Natural killer cell (primary cell): ENCODE data around the gene GYS1. TPM values are rescaled to one million over a fixed set of nuclear protein-coding genes. Genes with fewer than 3 reads are reported as not detected.

Source experiments
- ATAC-seq, 3 donors: fragments of 150-1000 bp in 2 of 3; fragments of 200-7000 bp in 1 of 3; cut with Tn5 transposase; 1 replicate in 1 of 3; 2 replicates in 2 of 3; pipeline ENCODE4 v1.10.0; 2021; ENCODE audit warnings: mild to moderate bottlenecking in 2 of 3, moderate library complexity in 2 of 3
- DNase-seq, 2 donors: peaks; one replicate each; pipeline versions ENCODE4 v3.0.0 to v3.0.0-alpha.2; 2013 to 2021; ENCODE audit warnings: mixed read lengths in 1 of 2
- H3K27ac ChIP-seq: one replicate; pipeline ENCODE4 v1.5.1; 2013; ENCODE audit warnings: mild to moderate bottlenecking, low read length
- H3K27me3 ChIP-seq: one replicate; pipeline ENCODE4 v1.6.1; 2013; ENCODE audit warnings: low read length; ENCODE audit not compliant: control insufficient read depth, insufficient read depth
- H3K36me3 ChIP-seq: one replicate; pipeline ENCODE4 v1.6.1; 2013; ENCODE audit warnings: low read length; ENCODE audit not compliant: control insufficient read depth, insufficient read depth
- H3K4me1 ChIP-seq: one replicate; pipeline ENCODE4 v1.6.1; 2013; ENCODE audit warnings: low read length; ENCODE audit not compliant: control insufficient read depth, insufficient read depth
- H3K4me3 ChIP-seq: one replicate; pipeline ENCODE4 v1.5.1; 2013; ENCODE audit warnings: low read length
- H3K9me3 ChIP-seq: one replicate; pipeline ENCODE4 v1.6.1; 2013; ENCODE audit warnings: low read length; ENCODE audit not compliant: control insufficient read depth, insufficient read depth
- H3K27ac Mint-ChIP-seq, 2 donors: one replicate each; pipeline ENCODE4 v1.8.0; 2022; ENCODE audit warnings: mild to moderate bottlenecking in 2 of 2, mixed read lengths in 2 of 2, moderate library complexity in 1 of 2
- H3K27me3 Mint-ChIP-seq, 2 donors: one replicate each; pipeline ENCODE4 v1.8.0; 2022; ENCODE audit warnings: low read depth in 2 of 2, mixed read lengths in 2 of 2
- H3K36me3 Mint-ChIP-seq: one replicate; pipeline ENCODE4 v1.8.0; 2022; ENCODE audit warnings: mixed read lengths
- H3K4me1 Mint-ChIP-seq, 2 donors: one replicate each; pipeline ENCODE4 v1.8.0; 2022; ENCODE audit warnings: mixed read lengths in 2 of 2
- H3K4me3 Mint-ChIP-seq: one replicate; pipeline ENCODE4 v1.8.0; 2022; ENCODE audit warnings: mild to moderate bottlenecking, moderate library complexity, mixed read lengths
- H3K9me3 Mint-ChIP-seq, 2 donors: one replicate each; pipeline ENCODE4 v1.8.0; 2022; ENCODE audit warnings: mixed read lengths in 2 of 2
- WGBS: methylation state at CpG from one replicate; pipeline ENCODE4 v1.1.7; 2013; ENCODE audit warnings: missing lambda C conversion rate; ENCODE audit not compliant: insufficient coverage; 5-methylcytosine and 5-hydroxymethylcytosine counted together
- intact Hi-C: fragments of 100-400 bp; cut with micrococcal nuclease; formaldehyde crosslinking; loops from one replicate; pipeline ENCODE4 v1.14.2; 2022
- total RNA-seq, 4 donors: library from RNA; stranded (reverse); fragments of 120-200 nt in 1 of 4; gene quantifications; one replicate each; pipeline versions ENCODE4 v1.2.3 to v1.2.4, GENCODE V29; 2013 to 2022
- TF ChIP-seq, protein P1 (sequence below): fragments of 200-600 bp; IDR thresholded peaks from one replicate; pipeline ENCODE4 v1.8.0; 2022; ENCODE audit warnings: antibody characterized with exemption

The GYS1 gene
- total RNA-seq, 3 donors from 2014 or later (not counting 1 experiment from before 2014, with no cell fraction given) = 31.6 to 34.5 (median 34.4) TPM

GRCh38 chr19:48977061-48977460 lies 16.0 kb downstream of the GYS1 start:
- Mint-ChIP-seq H3K4me1 (no peaks in the 10 kb centered on the region), H3K27me3 (no peaks in the 10 kb centered on the region), H3K9me3 (no peaks in the 10 kb centered on the region), H3K27ac (no peak overlapping the region), H3K36me3 (no peaks in the 10 kb centered on the region), H3K4me3 (no peak overlapping the region)
- no peak for ATAC-seq
- Histone ChIP-seq H3K36me3 (peaks cover 16% of the 10 kb centered on the region), H3K9me3 (no peaks in the 10 kb centered on the region), H3K4me1 (no peaks in the 10 kb centered on the region), H3K4me3 (no peak overlapping the region), H3K27me3 (no peaks in the 10 kb centered on the region), H3K27ac (no peak overlapping the region)
- TF ChIP-seq, protein P1, sequence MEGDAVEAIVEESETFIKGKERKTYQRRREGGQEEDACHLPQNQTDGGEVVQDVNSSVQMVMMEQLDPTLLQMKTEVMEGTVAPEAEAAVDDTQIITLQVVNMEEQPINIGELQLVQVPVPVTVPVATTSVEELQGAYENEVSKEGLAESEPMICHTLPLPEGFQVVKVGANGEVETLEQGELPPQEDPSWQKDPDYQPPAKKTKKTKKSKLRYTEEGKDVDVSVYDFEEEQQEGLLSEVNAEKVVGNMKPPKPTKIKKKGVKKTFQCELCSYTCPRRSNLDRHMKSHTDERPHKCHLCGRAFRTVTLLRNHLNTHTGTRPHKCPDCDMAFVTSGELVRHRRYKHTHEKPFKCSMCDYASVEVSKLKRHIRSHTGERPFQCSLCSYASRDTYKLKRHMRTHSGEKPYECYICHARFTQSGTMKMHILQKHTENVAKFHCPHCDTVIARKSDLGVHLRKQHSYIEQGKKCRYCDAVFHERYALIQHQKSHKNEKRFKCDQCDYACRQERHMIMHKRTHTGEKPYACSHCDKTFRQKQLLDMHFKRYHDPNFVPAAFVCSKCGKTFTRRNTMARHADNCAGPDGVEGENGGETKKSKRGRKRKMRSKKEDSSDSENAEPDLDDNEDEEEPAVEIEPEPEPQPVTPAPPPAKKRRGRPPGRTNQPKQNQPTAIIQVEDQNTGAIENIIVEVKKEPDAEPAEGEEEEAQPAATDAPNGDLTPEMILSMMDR = no peak
- 94% methylated on average over 2 of the region's 2 CpGs for WGBS
- DNase-seq = no peak
- intact Hi-C loops = no loop called here

GRCh38 chr19:48975947-48976847 lies 16.9 kb downstream of the GYS1 start:
- H3K4me1 Mint-ChIP-seq = no peaks in the 10 kb centered on the region
- H3K9me3 ChIP-seq = no peaks in the 10 kb centered on the region
- intact Hi-C loops = no loop called here
- no peaks in the 10 kb centered on the region for H3K27me3 Mint-ChIP-seq
- DNase-seq (peak in 1 of 2 donors; percentile 63), ATAC-seq (peak in 2 of 3 donors; percentile 80 to 87)
- no peaks in the 10 kb centered on the region for H3K4me1 ChIP-seq
- H3K36me3 Mint-ChIP-seq = no peaks in the 10 kb centered on the region
- no peaks in the 10 kb centered on the region for H3K9me3 Mint-ChIP-seq
- no peak overlapping the region for H3K27ac ChIP-seq
- peaks cover 16% of the 10 kb centered on the region for H3K36me3 ChIP-seq
- 91% methylated on average over 8 of the region's 13 CpGs for WGBS
- no peak overlapping the region for H3K4me3 Mint-ChIP-seq
- no peaks in the 10 kb centered on the region for H3K27me3 ChIP-seq
- no peak overlapping the region for H3K4me3 ChIP-seq
- TF ChIP-seq, protein P1 = no peak
- H3K27ac Mint-ChIP-seq = no peak overlapping the region

DNA sequence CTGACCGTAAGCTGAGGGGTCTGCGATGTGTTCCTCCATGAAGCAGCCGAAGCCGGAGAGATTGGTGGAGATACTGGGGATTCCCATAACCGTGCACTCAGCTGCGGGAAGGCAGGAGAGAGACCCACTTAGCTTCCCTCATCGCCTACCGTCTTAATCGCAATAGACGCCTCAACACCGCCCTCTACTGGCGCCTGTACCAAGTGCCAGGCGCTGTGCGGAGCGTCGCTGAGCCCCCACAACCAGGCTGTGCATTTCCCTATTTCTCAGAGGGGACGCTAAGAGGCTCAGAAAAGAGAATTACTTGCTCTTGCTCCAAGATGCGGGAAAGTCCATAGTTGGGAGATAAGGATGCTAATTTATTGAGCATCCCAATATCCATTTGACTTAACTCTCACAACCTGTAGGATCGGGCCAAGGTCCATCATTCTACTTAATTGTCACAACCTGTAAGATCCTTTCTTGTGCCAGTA lies 22.1 kb downstream of the GYS1 start:
- no peaks in the 10 kb centered on the region for H3K27me3 Mint-ChIP-seq
- H3K9me3 Mint-ChIP-seq = no peaks in the 10 kb centered on the region
- ATAC-seq (peak; percentile 85 to 94 (median 91)), DNase-seq (peak; percentile 80 to 92)
- H3K4me1 Mint-ChIP-seq = peaks cover 8 to 12% of the 10 kb centered on the region in 2 donors
- no peak overlapping the region for H3K27ac Mint-ChIP-seq
- Histone ChIP-seq H3K27me3 (no peaks in the 10 kb centered on the region), H3K4me3 (no peak overlapping the region), H3K9me3 (no peaks in the 10 kb centered on the region), H3K27ac (no peak overlapping the region), H3K36me3 (peaks cover 40% of the 10 kb centered on the region), H3K4me1 (peaks cover 27% of the 10 kb centered on the region)
- intact Hi-C loops = loop anchor here (1.0 kb wide), 1 partner anchor 183 kb away; no protein-coding TSS in a partner anchor
- H3K36me3 Mint-ChIP-seq = no peaks in the 10 kb centered on the region
- WGBS = 17% methylated on average over 18 of the region's 19 CpGs
- H3K4me3 Mint-ChIP-seq = no peak overlapping the region
- TF ChIP-seq, protein P1 = peak; percentile 83
